T-helper 2 cell treated with Interferon-gamma antibody and Interleukin-4, amounts not matched to agents 5 μg/mL and 100 μg/mL, for 36 hours (primary cell): ENCODE results near the gene PARPBP.
A peak's percentile ranks its signal among the peaks of the same experiment; 100 is the strongest.
"Not testable (repeated sequence)": the region's sequence is repeated elsewhere in the genome, so short reads cannot be mapped to it uniquely, and the experiment has no call there.

Experiments
- DNase-seq: peaks from one replicate; pipeline ENCODE4 v3.0.0; 2021; ENCODE audit warnings: low spot score
- H3K27ac Mint-ChIP-seq: one replicate; pipeline ENCODE4 v1.8.0; 2021; ENCODE audit warnings: mild to moderate bottlenecking, mixed read lengths
- H3K27me3 Mint-ChIP-seq: one replicate; pipeline ENCODE4 v1.8.0; 2021; ENCODE audit warnings: low read depth, mixed read lengths
- H3K36me3 Mint-ChIP-seq: one replicate; pipeline ENCODE4 v1.8.0; 2021; ENCODE audit warnings: low read depth, mixed read lengths
- H3K4me1 Mint-ChIP-seq: one replicate; pipeline ENCODE4 v1.8.0; 2021; ENCODE audit warnings: low read depth, mixed read lengths
- H3K4me3 Mint-ChIP-seq: one replicate; pipeline ENCODE4 v1.8.0; 2022; ENCODE audit warnings: mild to moderate bottlenecking, moderate library complexity, mixed read lengths
- H3K9me3 Mint-ChIP-seq: one replicate; pipeline ENCODE4 v1.8.0; 2021; ENCODE audit warnings: mixed read lengths

Gene PARPBP

DNA sequence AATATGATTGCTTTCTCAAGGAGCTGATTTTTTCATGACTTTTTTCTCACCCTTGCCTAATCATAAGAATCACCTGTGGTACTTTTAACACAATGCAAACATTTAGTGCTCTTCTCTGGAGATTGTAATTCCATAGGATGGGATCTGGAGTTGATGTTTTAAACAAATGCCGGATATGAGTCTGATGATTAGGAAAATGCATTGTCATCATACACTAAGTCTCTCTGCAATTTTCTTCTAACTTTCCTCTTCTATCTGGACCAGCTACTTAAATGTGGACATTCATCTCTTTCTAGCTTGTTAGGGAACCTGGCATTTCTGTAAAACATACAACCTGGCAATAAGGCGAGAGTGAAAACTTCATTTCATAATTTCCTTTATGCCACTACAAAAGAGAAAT, 54.1 kb downstream of the PARPBP start:
- H3K9me3 Mint-ChIP-seq: no peaks in the 10 kb centered on the region
- no peak overlapping the region for H3K4me3 Mint-ChIP-seq
- H3K4me1 Mint-ChIP-seq: peaks cover 2% of the 10 kb centered on the region
- no peak overlapping the region for H3K27ac Mint-ChIP-seq
- H3K36me3 Mint-ChIP-seq: peaks cover 28% of the 10 kb centered on the region
- H3K27me3 Mint-ChIP-seq: no peaks in the 10 kb centered on the region
- DNase-seq: no peak

DNA sequence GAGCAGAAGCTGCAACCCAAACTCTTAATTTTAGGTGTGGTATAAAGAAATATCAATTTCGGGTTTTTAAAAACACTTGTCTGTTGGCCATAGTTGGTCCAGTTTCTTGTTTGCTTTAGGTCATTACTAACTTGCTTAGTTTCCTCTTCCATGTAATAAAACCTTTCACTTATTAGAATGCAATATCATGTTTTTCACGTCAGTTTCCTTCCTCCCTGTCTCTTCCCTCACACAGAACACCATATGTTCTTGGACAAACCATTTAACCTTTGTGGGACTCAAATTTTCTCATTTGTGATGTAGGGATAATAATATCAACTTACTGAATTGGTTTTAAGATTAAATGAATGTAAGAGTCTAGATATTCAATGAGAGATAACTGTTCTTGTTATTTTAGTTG, 54.8 kb downstream of the PARPBP start:
- Mint-ChIP-seq H3K9me3 (no peaks in the 10 kb centered on the region), H3K27ac (no peak overlapping the region), H3K4me3 (no peak overlapping the region), H3K27me3 (no peaks in the 10 kb centered on the region), H3K36me3 (peaks cover 24% of the 10 kb centered on the region), H3K4me1 (no peaks in the 10 kb centered on the region)
- no peak for DNase-seq

DNA sequence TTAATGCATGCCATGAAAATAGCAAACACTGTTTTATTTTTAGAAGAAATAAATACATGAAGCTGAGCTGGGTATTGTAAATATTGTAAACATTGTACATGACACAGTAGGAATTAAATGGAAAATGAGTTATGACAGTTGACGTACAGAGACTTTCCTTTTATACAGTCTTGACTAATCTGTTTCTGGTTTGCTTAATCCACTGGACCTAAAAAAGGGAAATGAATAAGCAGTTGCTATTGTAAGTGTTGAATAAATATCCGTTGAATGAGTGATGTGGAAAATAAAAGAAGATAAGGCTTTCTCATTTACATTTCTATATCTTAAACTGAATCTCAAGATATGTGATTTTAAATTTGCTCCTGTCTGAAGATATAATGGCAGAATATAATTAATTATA, 62.7 kb downstream of the PARPBP start:
- Mint-ChIP-seq H3K27me3 (no peaks in the 10 kb centered on the region), H3K36me3 (peaks cover 23% of the 10 kb centered on the region), H3K9me3 (no peaks in the 10 kb centered on the region), H3K27ac (no peak overlapping the region), H3K4me1 (peaks cover 7% of the 10 kb centered on the region), H3K4me3 (no peak overlapping the region)
- no peak for DNase-seq

DNA sequence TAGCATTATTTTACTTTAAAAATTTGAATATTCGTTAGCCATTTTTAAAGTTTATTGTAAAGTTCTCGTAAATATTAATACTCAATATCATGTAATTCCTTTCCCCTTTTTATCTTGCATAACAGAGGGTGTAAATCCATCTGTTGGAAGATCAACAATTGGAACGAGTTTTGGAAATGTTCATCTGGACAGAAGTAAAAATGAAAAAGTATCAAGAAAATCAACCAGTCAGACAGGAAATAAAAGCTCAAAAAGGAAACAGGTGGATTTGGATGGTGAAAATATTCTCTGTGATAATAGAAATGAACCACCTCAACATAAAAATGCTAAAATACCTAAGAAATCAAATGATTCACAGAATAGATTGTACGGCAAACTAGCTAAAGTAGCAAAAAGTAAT, 75.8 kb downstream of the PARPBP start:
- H3K4me1 Mint-ChIP-seq: peaks cover 32% of the 10 kb centered on the region
- H3K36me3 Mint-ChIP-seq: peaks cover 19% of the 10 kb centered on the region
- no peak for DNase-seq
- no peaks in the 10 kb centered on the region for H3K27me3 Mint-ChIP-seq
- peaks cover 7% of the 10 kb centered on the region for H3K9me3 Mint-ChIP-seq
- no peak overlapping the region for H3K4me3 Mint-ChIP-seq
- no peak overlapping the region for H3K27ac Mint-ChIP-seq

DNA sequence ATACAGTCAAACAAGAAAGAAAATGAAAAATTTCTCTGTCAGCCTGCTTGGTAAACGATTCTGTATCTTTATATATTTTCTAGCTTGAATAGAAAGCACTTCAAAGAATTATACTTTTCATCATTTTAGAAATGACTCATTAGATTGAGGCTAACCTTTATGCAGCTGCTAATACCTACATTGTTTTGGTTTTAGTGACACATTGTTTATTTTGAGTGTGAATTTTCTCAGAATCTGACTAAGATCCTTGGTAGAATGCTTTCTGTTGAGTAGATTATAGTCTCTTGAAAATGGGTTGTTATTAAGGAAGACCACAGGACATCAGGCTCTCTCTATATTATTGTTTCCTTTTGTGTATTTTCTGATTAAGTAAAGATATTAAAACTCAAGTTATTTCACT, 77.8 kb downstream of the PARPBP start, which contains the start of gene PMCH:
Gene PMCH (minus strand): TSS at position 45 of the 400 bp plus-strand sequence. CDS start 63 bp downstream, outside the sequence.
- H3K9me3 Mint-ChIP-seq: peaks cover 9% of the 10 kb centered on the region
- peak within 1 kb of the TSS; percentile 47 for H3K4me3 Mint-ChIP-seq
- H3K27ac Mint-ChIP-seq: peak within 1 kb of the TSS; percentile 63
- H3K27me3 Mint-ChIP-seq: no peaks in the 10 kb centered on the region
- no peak for DNase-seq
- peaks cover 29% of the 10 kb centered on the region for H3K4me1 Mint-ChIP-seq
- peaks cover 28% of the 10 kb centered on the region for H3K36me3 Mint-ChIP-seq

DNA sequence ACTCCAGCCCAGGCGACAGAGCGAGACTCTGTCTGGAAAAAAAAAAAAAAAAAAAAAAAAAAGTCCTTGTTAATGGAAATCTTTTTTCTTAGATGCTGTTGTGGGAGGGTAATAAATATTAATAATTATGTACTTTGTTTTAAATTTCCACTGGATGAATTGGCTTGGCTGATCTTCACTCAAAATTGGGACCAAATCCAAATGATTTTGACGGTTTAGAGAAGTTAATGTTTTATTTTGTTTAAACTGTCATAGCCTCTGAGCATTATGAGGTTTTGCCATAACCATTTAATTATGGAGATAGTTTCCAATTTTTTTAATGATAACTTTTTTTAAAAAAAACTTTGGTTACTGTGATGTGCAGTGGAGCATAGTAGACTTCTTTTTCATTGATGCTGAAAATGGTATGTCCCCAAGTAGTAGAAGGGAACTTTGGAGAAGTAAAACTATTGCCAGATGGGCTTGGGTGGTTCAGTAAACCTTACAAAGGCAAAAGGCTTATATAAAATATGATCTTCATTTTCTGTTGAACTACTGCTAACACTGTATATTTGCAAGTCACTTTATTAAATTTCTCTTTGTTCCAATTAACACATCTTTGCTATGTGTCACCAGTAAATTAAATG, 81.6 kb downstream of the PARPBP start:
- no peaks in the 10 kb centered on the region for H3K27me3 Mint-ChIP-seq
- no peak overlapping the region for H3K27ac Mint-ChIP-seq
- peaks cover 42% of the 10 kb centered on the region for H3K36me3 Mint-ChIP-seq
- no peak for DNase-seq
- H3K9me3 Mint-ChIP-seq: peaks cover 9% of the 10 kb centered on the region
- H3K4me3 Mint-ChIP-seq: no peak overlapping the region
- H3K4me1 Mint-ChIP-seq: peaks cover 28% of the 10 kb centered on the region

DNA sequence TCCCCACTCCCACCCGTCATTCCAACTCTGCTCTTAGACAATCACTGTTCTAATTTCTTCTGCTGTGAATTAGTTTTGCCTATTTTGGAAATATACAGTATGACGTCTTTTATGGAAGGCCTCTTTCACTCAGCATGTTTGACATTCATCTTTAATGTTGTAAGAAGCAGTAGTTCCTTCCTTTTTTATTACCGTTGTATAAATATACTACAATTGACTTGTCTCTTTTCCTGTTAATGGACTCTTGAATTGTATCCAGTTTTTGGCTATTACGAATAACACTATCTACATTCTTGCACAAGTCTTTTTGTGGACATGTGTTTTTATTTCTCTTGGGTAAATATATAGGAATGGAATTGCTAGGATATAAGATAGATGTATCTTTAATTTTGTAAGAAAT, 82.6 kb downstream of the PARPBP start:
- Mint-ChIP-seq H3K4me1 (peaks cover 20% of the 10 kb centered on the region), H3K9me3 (peaks cover 14% of the 10 kb centered on the region), H3K4me3 (no peak overlapping the region), H3K36me3 (peaks cover 48% of the 10 kb centered on the region), H3K27me3 (no peaks in the 10 kb centered on the region), H3K27ac (no peak overlapping the region)
- DNase-seq: no peak

DNA sequence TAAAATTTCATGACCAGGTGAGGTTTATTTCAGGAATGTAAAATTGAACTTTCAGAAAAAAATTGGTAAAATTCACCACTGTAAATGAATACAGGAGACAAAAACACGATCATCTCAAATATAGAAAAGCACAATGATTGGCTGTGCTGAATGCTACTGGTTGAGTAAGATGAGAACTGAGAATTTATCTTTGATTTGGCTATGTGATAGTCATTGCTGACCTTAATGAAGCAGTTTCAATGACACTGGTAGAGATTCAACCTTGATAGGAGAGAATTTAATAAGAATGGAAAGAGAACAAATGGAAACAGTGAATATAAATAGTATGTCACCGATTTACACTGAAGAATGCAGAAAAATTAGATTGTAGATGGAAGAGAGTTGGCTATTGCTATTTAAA, 84.0 kb downstream of the PARPBP start:
- Mint-ChIP-seq H3K27me3 (no peaks in the 10 kb centered on the region), H3K27ac (no peak overlapping the region), H3K4me1 (peaks cover 15% of the 10 kb centered on the region), H3K36me3 (peaks cover 61% of the 10 kb centered on the region), H3K4me3 (no peak overlapping the region), H3K9me3 (peaks cover 28% of the 10 kb centered on the region)
- no peak for DNase-seq

DNA sequence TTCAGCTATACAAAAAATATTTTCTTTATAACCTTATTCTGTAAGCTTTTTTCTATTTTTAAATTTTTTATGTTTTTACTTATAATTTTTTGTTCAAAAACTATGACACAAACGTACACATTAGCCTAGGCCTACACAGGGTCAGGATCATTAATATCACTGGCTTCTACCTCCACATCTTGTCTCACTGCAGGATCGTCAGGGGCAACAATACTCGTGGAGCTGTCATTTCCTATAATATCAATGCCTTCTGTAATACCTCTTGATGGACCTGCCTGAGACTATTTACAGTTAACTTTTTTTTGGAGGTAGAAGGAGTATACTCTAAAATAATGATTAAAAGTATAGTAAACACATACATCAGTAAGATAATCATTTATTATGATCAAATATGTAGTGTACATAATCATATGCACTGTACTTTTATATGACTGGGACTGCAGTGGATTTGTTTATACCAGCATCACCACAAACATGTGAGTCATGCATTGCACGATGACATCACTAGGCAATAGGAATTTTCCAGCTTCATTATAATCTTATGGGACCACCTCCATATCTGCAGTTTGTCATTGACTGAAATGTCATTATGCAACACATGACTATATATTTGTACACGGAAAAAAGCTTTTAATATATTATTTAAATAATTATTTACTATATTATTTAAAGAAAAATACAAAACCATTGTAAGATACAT, 96.2 kb downstream of the PARPBP start:
- H3K36me3 Mint-ChIP-seq: peaks cover 1% of the 10 kb centered on the region
- H3K27ac Mint-ChIP-seq: no peak overlapping the region
- peaks cover 3% of the 10 kb centered on the region for H3K27me3 Mint-ChIP-seq
- no peak for DNase-seq
- H3K9me3 Mint-ChIP-seq: no peaks in the 10 kb centered on the region
- H3K4me1 Mint-ChIP-seq: no peaks in the 10 kb centered on the region
- H3K4me3 Mint-ChIP-seq: no peak overlapping the region

DNA sequence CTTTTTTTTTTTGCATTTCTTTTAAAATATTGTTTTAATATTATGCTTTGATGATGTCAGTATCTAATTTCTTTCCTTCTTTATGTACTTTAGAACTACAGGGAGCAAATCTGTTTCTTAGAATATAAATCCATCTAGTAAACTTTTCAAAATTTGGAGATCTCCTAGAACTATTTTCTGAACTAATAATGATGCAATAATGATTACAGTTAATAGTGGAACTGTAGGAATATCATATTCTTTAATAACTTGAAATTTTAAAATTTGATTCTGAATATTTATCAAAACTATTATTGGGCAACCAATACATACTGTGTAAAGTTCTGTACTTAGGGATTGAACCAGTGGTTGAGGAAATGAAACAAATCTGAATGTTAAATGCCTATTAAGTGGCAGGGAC, 100.8 kb downstream of the PARPBP start:
- Mint-ChIP-seq H3K36me3 (no peaks in the 10 kb centered on the region), H3K9me3 (no peaks in the 10 kb centered on the region), H3K27ac (no peak overlapping the region), H3K4me3 (no peak overlapping the region), H3K4me1 (no peaks in the 10 kb centered on the region), H3K27me3 (peaks cover 3% of the 10 kb centered on the region)
- no peak for DNase-seq

DNA sequence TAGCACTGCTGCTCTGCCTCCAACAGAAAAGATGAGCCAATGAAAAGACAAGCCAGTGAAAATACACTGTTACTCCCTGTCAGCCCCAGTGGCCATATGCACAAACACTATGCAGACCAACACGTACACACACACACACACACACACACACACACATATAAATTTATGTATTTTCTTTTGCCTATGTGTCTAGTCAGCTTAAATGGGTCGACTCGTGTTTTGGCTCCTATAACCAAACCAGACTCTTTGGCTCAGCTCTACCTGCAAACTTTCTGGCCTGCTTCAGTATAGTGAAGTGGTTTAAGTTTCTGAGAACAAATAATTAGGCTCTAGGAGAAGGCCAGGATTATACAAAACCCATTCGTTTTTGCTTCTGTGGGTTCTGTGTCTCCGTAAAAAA, 108.0 kb downstream of the PARPBP start:
- Mint-ChIP-seq H3K9me3 (no peaks in the 10 kb centered on the region), H3K4me3 (no peak overlapping the region), H3K4me1 (no peaks in the 10 kb centered on the region), H3K27ac (no peak overlapping the region), H3K27me3 (peaks cover 6% of the 10 kb centered on the region), H3K36me3 (no peaks in the 10 kb centered on the region)
- DNase-seq: no peak

DNA sequence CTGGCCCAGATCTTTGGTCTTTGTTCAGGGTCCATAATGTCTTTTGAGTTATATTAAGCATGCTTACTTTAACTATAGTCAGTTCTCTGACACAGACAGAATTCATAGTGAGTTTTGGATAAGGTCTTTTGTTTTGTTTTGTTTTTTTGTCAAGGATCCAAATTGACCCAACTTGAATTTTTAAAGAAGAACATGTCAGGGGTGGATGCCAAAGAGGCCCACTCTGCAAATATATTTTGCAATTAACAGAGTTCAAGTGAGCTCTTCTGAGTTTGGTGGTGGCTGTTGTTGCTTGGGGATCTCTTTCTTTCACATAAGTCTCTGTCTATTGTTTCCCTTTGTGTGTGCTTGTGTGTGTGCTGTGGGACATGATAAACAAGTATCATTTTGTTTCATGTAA, 112.1 kb downstream of the PARPBP start:
- no peaks in the 10 kb centered on the region for H3K36me3 Mint-ChIP-seq
- no peaks in the 10 kb centered on the region for H3K4me1 Mint-ChIP-seq
- H3K27me3 Mint-ChIP-seq: peaks cover 6% of the 10 kb centered on the region
- H3K4me3 Mint-ChIP-seq: no peak overlapping the region
- no peaks in the 10 kb centered on the region for H3K9me3 Mint-ChIP-seq
- H3K27ac Mint-ChIP-seq: no peak overlapping the region
- no peak for DNase-seq

DNA sequence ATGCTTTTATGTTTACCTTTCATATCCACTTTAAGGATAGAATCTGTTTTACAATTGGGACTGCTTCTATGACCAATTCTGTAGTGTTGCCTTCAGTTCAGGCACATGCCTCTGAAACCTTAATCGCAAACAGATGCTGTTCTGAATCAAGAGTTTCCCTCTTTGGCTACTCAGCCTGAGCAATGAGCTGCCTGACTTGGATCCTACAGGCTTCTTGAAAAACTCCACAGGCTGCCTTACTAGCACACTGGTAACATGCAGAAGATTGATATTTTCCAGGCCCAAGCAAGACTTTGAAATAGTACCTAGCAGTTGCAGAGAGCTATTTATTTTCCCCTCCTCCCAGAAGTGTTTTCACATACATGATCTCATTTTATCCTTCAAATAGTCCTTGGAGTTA, 112.5 kb downstream of the PARPBP start:
- Mint-ChIP-seq H3K36me3 (no peaks in the 10 kb centered on the region), H3K4me3 (no peak overlapping the region), H3K27me3 (peaks cover 6% of the 10 kb centered on the region), H3K27ac (no peak overlapping the region), H3K9me3 (no peaks in the 10 kb centered on the region), H3K4me1 (no peaks in the 10 kb centered on the region)
- no peak for DNase-seq

DNA sequence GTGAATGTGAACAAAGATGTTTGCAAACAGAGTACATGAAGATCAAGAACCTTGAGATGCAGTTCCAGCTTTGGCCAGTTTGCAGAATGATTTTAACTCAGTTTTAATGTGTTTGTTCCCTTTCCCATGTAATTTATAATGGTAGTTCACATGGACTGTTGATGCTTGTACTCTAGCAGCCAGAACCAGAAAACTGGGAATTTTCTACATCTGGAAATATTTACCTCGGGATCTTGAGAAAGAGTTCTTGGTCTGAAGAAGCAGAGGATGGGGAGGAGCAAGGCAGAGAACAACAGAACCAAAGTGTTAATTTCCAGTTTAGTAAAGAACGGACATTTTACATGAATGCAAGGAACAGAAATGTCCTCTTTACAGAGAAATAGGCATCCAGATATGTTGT, 114.6 kb downstream of the PARPBP start:
- Mint-ChIP-seq H3K36me3 (no peaks in the 10 kb centered on the region), H3K27me3 (peaks cover 6% of the 10 kb centered on the region), H3K27ac (no peak overlapping the region), H3K9me3 (no peaks in the 10 kb centered on the region), H3K4me3 (no peak overlapping the region), H3K4me1 (no peaks in the 10 kb centered on the region)
- DNase-seq: no peak

DNA sequence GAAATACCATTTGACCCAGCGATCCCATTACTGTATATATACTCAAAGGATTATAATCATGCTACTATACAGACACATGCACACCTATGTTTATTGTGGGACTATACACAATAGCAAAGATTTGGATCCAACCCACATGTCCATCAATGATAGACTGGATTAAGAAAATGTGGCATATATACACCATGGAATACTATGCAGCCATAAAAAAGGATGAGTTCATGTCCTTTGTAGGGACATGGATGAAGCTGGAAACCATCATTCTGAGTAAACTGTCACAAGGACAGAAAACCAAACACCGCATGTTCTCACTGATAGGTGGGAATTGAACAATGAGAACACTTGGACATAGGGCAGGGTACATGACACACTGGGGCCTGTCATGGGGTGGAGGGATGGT, 120.9 kb downstream of the PARPBP start:
- not testable (repeated sequence) for H3K36me3 Mint-ChIP-seq, DNase-seq, H3K27ac Mint-ChIP-seq, H3K4me1 Mint-ChIP-seq, H3K4me3 Mint-ChIP-seq, H3K9me3 Mint-ChIP-seq, H3K27me3 Mint-ChIP-seq
